Measurements from ENCODE around the gene NGEF.

DNA sequence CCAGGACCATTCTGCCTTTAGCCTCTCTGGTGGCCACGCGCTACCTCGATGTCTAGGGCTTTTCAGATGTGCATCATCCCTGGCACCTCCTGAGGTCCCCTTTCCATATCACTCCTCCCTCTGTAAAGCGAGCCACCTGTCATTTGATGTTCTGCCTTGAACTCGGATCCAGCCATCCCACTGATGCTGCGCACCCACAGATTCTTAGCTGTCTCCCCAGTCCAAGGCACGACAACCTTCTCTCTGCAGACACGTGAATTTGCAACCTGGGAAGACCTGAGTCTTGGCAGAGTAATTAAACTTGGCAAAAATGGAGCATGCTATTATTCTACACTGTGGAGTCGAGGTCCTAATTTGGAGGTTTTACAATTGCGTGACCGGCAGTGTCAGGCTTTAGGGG is 61.9 kb downstream of the NGEF start:
- no peak for TF ChIP-seq POLR2A (IDR thresholded peaks at IDR 0.05)
- TF ChIP-seq, protein P1, sequence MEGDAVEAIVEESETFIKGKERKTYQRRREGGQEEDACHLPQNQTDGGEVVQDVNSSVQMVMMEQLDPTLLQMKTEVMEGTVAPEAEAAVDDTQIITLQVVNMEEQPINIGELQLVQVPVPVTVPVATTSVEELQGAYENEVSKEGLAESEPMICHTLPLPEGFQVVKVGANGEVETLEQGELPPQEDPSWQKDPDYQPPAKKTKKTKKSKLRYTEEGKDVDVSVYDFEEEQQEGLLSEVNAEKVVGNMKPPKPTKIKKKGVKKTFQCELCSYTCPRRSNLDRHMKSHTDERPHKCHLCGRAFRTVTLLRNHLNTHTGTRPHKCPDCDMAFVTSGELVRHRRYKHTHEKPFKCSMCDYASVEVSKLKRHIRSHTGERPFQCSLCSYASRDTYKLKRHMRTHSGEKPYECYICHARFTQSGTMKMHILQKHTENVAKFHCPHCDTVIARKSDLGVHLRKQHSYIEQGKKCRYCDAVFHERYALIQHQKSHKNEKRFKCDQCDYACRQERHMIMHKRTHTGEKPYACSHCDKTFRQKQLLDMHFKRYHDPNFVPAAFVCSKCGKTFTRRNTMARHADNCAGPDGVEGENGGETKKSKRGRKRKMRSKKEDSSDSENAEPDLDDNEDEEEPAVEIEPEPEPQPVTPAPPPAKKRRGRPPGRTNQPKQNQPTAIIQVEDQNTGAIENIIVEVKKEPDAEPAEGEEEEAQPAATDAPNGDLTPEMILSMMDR (IDR thresholded peaks at IDR 0.05), result no peak

Data from adrenal gland (tissue), 5 donors.